Measurements from ENCODE around the gene ARHGAP26. TPM values are rescaled to one million over a fixed set of nuclear protein-coding genes. Genes with fewer than 3 reads are reported as not detected.

Gene ARHGAP26
- total and polyA plus RNA-seq, 4 donors: 1.8 to 16.7 (median 4.1) TPM

- H3K27ac ChIP-seq (ENCODE audit: low read depth in 1 of 2, low read length in 2 of 2): no peak overlapping the region
- H3K27me3 ChIP-seq (ENCODE audit: control insufficient read depth in 4 of 4, insufficient read depth in 4 of 4, low read length in 3 of 4): no peaks in the 10 kb centered on the region
- no peak overlapping the region for H3K4me3 ChIP-seq (ENCODE audit: low read depth in 1 of 3, low read length in 3 of 3)
- TF ChIP-seq ZBTB33 (IDR thresholded peaks at IDR 0.05): no peak
- no peak for TF ChIP-seq HNF4G (IDR thresholded peaks at IDR 0.05)
- no peak for TF ChIP-seq HNF4A (conservative IDR thresholded peaks at IDR 0.05)
- no peak for TF ChIP-seq RXRA (IDR thresholded peaks at IDR 0.05)
- no peak for TF ChIP-seq MAX (IDR thresholded peaks at IDR 0.05)
- no peak for TF ChIP-seq SP1 (IDR thresholded peaks at IDR 0.05)
- no peak for TF ChIP-seq TAF1 (conservative IDR thresholded peaks at IDR 0.05)
- no peak for TF ChIP-seq REST (IDR thresholded peaks at IDR 0.05)
- TF ChIP-seq FOXA2 (IDR thresholded peaks at IDR 0.05): no peak
- no peak for TF ChIP-seq YY1 (IDR thresholded peaks at IDR 0.05)
- TF ChIP-seq GABPA (IDR thresholded peaks at IDR 0.05 in 1 of 2, conservative IDR thresholded peaks at IDR 0.05 in 1 of 2): no peak
- TF ChIP-seq NR2F2 (IDR thresholded peaks at IDR 0.05): no peak
- TF ChIP-seq CTCF (IDR thresholded peaks at IDR 0.05; ENCODE audit: low read depth, low read length, missing input control): no peak
- TF ChIP-seq RAD21 (IDR thresholded peaks at IDR 0.05): no peak
- TF ChIP-seq EGR1 (IDR thresholded peaks at IDR 0.05; ENCODE audit: low read depth in 2 of 2): no peak
- TF ChIP-seq FOXA1 (IDR thresholded peaks at IDR 0.05): no peak
- no peak for TF ChIP-seq ATF3 (IDR thresholded peaks at IDR 0.05)
- TF ChIP-seq JUND (IDR thresholded peaks at IDR 0.05): no peak
- 82% methylated on average over 3 of the region's 3 CpGs for WGBS
- no peaks in the 10 kb centered on the region for H3K36me3 ChIP-seq (ENCODE audit: control insufficient read depth in 4 of 4, insufficient read depth in 3 of 4, low read depth in 1 of 4, low read length in 3 of 4)
- H3K9ac ChIP-seq (ENCODE audit: low read depth in 1 of 2, low read length in 2 of 2): no peak overlapping the region
- H3K9me3 ChIP-seq (ENCODE audit: control insufficient read depth in 4 of 4, low read length in 3 of 4): no peaks in the 10 kb centered on the region
- peaks cover 14 to 27% (median 24%) of the 10 kb centered on the region in 4 donors for H3K4me1 ChIP-seq (ENCODE audit: control insufficient read depth in 4 of 4, insufficient read depth in 4 of 4, low read length in 3 of 4)
- no peak for DNase-seq (ENCODE audit: low spot score)
These were observed 209.5 kb downstream of the ARHGAP26 start for GRCh38 chr5:142979636-142980035.

Data from liver (tissue), 9 donors.